AG09309 (cell line): ENCODE results near the gene SLC12A8.

ENCODE experiments used
- DNase-seq: peaks from one replicate; pipeline ENCODE4 v3.0.0-alpha.2; 2010; ENCODE audit warnings: low read depth
- H3K4me3 ChIP-seq: 2 replicates; pipeline ENCODE4 v1.5.1; 2011; ENCODE audit warnings: mild to moderate bottlenecking, low read depth, low read length, moderate library complexity; ENCODE audit not compliant: control insufficient read depth
- CTCF ChIP-seq: IDR thresholded peaks from 2 replicates; pipeline ENCODE4 v1.5.1; 2011; ENCODE audit warnings: mild to moderate bottlenecking, low read depth, low read length, inconsistent platforms; ENCODE audit not compliant: insufficient read depth, control insufficient read depth; ENCODE audit errors: missing control alignments

SLC12A8 gene

GRCh38 chr3:125190786-125191185 lies 21.8 kb downstream of the SLC12A8 start:
- no peak overlapping the region for H3K4me3 ChIP-seq
- DNase-seq, result no peak
- TF ChIP-seq CTCF, result no peak

GRCh38 chr3:125189378-125190165 lies 23.0 kb downstream of the SLC12A8 start:
- DNase-seq, result no peak
- H3K4me3 ChIP-seq, result no peak overlapping the region
- no peak for TF ChIP-seq CTCF

GRCh38 chr3:125188955-125189354 lies 23.6 kb downstream of the SLC12A8 start:
- no peak for TF ChIP-seq CTCF
- H3K4me3 ChIP-seq, result no peak overlapping the region
- no peak for DNase-seq

- H3K4me3 ChIP-seq, result no peak overlapping the region
- TF ChIP-seq CTCF, result no peak
- no peak for DNase-seq
These were observed 25.0 kb downstream of the SLC12A8 start for GRCh38 chr3:125187599-125187910.

GRCh38 chr3:125186800-125187598 lies 25.5 kb downstream of the SLC12A8 start:
- H3K4me3 ChIP-seq, result no peak overlapping the region
- DNase-seq, result no peak
- TF ChIP-seq CTCF, result no peak

- TF ChIP-seq CTCF, result no peak
- no peak overlapping the region for H3K4me3 ChIP-seq
- no peak for DNase-seq
These were observed 26.2 kb downstream of the SLC12A8 start for GRCh38 chr3:125186261-125186787.
